Psoas muscle (tissue), 8 donors: Measurements from ENCODE around the gene NOTCH1. TPM values are rescaled to one million over a fixed set of nuclear protein-coding genes. Genes with fewer than 3 reads are reported as not detected.

Experiments used
- ATAC-seq, 4 donors: fragments of 200-7000 bp; cut with Tn5 transposase; one replicate each; pipeline ENCODE4 v1.9.1; 2020; ENCODE audit warnings: moderate library complexity in 3 of 4, mild to moderate bottlenecking in 2 of 4
- DNase-seq, 2 donors: peaks; one replicate each; pipeline ENCODE4 v3.0.0-alpha.2; 2020
- H3K27ac ChIP-seq: fragments of 200-600 bp; one replicate; pipeline ENCODE4 v1.8.0; 2022
- H3K27me3 ChIP-seq, 3 donors: fragments of 200-600 bp in 1 of 3; one replicate each; pipeline versions ENCODE4 v1.6.1 to v1.8.0; 2013 to 2022; ENCODE audit warnings: low read length in 2 of 3, mild to moderate bottlenecking in 2 of 3, moderate library complexity in 1 of 3; ENCODE audit not compliant: insufficient read depth in 3 of 3
- H3K36me3 ChIP-seq, 2 donors: fragments of 200-600 bp in 1 of 2; one replicate each; pipeline versions ENCODE4 v1.6.1 to v1.8.0; 2013 to 2022; ENCODE audit warnings: low read depth in 1 of 2, mild to moderate bottlenecking in 1 of 2, moderate library complexity in 1 of 2; ENCODE audit not compliant: insufficient read depth in 1 of 2
- H3K4me1 ChIP-seq: fragments of 200-600 bp; one replicate; pipeline ENCODE4 v1.8.0; 2022
- H3K4me3 ChIP-seq: fragments of 200-600 bp; one replicate; pipeline ENCODE4 v1.8.0; 2022; ENCODE audit warnings: mild to moderate bottlenecking
- H3K9me3 ChIP-seq: fragments of 200-600 bp; one replicate; pipeline ENCODE4 v1.8.0; 2022
- WGBS, 3 donors: extraction: QIAGEN DNeasy Blood & Tissue Kit; methylation state at CpG; one replicate each; pipeline versions ENCODE4 v1.1.6 to v1.1.7; 2013; 5-methylcytosine and 5-hydroxymethylcytosine counted together
- intact Hi-C, 2 donors: fragments of 100-400 bp; cut with DNase I; formaldehyde crosslinking; loops; one replicate each; pipeline versions ENCODE4 v1.11.0 to v1.14.2; 2022
- polyA plus RNA-seq, 3 donors: library from polyadenylated mRNA; stranded (reverse); fragments of 200-250 nt; gene quantifications; one replicate each; pipeline ENCODE4 v1.2.3, GENCODE V29; 2013
- total RNA-seq, 4 donors: library from RNA; stranded (reverse); fragmentation: NEBNext Ultra II Directional in 2 of 4; extraction: Animal tissue kit (Norgen Biotek cat#: 25700) in 2 of 4; gene quantifications; one replicate each; pipeline versions ENCODE4 v1.2.1 to v1.2.4, GENCODE V29; 2021 to 2023
- TF ChIP-seq, protein P1 (sequence below): fragments of 200-600 bp; IDR thresholded peaks from one replicate; pipeline ENCODE4 v1.8.0; 2022; ENCODE audit warnings: antibody characterized with exemption
- donor health status: healthy with polysubstance abuse.
- donor health status: DM: no; HTN: no; CAD: no; lungs with moderate emphysema.
- donor health status: Bipolar disorder and iron deficiency.
- donor health status: healthy.
- donor health status: DM: yes; HTN: yes; CAD: no.
- donor health status: DM: no; HTN: no; CAD: no.
- donor health status: DM: no; HTN: no; CAD: no.
- donor health status: DM: yes; HTN: yes; CAD: no.

Gene NOTCH1
- total and polyA plus RNA-seq, 7 donors = 1.8 to 15.4 (median 8.7) TPM

DNA sequence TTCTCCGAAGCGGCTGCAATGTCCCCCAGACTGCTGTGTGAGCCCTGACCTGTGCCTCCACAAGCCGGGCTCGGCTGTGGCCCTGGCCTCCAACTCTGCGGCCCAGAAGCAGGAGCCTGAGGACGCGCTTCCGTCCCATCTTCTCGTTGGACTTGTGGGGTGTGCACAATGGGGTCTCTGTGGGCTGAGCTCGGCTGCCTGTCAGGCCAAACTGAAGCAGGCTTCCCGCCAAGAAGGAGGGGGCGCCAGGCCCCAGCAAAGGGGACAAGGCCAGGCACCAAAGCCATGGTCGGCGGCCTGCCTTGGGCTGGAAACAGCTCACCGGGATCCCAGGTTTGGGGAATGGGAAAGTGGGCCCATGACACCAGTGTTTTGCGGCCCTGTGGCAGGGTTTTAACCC is 4.1 kb downstream of the NOTCH1 start:
- Histone ChIP-seq H3K4me3 (peak overlapping the region; percentile 12), H3K27ac (peak overlapping the region; percentile 0), H3K27me3 (no peaks in the 10 kb centered on the region), H3K9me3 (no peaks in the 10 kb centered on the region), H3K4me1 (peaks cover 8% of the 10 kb centered on the region), H3K36me3 (peaks cover 0 to 13% of the 10 kb centered on the region in 2 donors)
- DNase-seq (no peak), ATAC-seq (no peak)
- WGBS, 3 donors = 69 to 79% (median 76%) methylated on average over 16 of the region's 16 CpGs
- TF ChIP-seq, protein P1, sequence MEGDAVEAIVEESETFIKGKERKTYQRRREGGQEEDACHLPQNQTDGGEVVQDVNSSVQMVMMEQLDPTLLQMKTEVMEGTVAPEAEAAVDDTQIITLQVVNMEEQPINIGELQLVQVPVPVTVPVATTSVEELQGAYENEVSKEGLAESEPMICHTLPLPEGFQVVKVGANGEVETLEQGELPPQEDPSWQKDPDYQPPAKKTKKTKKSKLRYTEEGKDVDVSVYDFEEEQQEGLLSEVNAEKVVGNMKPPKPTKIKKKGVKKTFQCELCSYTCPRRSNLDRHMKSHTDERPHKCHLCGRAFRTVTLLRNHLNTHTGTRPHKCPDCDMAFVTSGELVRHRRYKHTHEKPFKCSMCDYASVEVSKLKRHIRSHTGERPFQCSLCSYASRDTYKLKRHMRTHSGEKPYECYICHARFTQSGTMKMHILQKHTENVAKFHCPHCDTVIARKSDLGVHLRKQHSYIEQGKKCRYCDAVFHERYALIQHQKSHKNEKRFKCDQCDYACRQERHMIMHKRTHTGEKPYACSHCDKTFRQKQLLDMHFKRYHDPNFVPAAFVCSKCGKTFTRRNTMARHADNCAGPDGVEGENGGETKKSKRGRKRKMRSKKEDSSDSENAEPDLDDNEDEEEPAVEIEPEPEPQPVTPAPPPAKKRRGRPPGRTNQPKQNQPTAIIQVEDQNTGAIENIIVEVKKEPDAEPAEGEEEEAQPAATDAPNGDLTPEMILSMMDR = no peak
- intact Hi-C loops = loop anchor here in 1 of 2 donors (5.0 kb wide), 1 partner anchor 76 kb away; no protein-coding TSS in a partner anchor

DNA sequence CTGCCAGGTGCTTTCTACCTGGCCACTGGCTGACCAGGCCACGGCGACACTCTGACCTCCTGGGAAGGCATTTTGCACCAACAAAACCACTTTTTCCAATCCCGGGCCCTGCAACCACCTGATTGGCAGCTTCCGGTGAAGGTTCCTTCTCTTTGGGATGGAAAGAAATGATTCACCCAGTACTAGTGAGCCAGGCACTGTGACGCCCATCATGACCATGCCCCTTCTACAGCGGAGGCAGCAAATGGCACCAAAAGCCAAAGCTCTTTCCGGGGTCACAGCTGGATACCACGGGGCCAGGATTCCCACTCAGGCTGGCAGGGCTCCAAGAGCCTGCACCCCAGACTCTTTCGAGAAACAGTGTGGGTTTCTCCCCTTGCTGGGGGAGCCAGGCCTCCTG is 4.7 kb downstream of the NOTCH1 start:
- Histone ChIP-seq H3K9me3 (no peaks in the 10 kb centered on the region), H3K27ac (peak overlapping the region; percentile 0), H3K4me1 (peaks cover 3% of the 10 kb centered on the region), H3K4me3 (peak overlapping the region; percentile 51), H3K27me3 (no peaks in the 10 kb centered on the region), H3K36me3 (peaks cover 0 to 13% of the 10 kb centered on the region in 2 donors)
- ATAC-seq (no peak), DNase-seq (no peak)
- 64 to 76% (median 70%) methylated on average over 9 of the region's 9 CpGs for WGBS, 3 donors
- intact Hi-C loops = loop anchor here in 1 of 2 donors (5.0 kb wide), 1 partner anchor 76 kb away; no protein-coding TSS in a partner anchor
- TF ChIP-seq, protein P1 = no peak

DNA sequence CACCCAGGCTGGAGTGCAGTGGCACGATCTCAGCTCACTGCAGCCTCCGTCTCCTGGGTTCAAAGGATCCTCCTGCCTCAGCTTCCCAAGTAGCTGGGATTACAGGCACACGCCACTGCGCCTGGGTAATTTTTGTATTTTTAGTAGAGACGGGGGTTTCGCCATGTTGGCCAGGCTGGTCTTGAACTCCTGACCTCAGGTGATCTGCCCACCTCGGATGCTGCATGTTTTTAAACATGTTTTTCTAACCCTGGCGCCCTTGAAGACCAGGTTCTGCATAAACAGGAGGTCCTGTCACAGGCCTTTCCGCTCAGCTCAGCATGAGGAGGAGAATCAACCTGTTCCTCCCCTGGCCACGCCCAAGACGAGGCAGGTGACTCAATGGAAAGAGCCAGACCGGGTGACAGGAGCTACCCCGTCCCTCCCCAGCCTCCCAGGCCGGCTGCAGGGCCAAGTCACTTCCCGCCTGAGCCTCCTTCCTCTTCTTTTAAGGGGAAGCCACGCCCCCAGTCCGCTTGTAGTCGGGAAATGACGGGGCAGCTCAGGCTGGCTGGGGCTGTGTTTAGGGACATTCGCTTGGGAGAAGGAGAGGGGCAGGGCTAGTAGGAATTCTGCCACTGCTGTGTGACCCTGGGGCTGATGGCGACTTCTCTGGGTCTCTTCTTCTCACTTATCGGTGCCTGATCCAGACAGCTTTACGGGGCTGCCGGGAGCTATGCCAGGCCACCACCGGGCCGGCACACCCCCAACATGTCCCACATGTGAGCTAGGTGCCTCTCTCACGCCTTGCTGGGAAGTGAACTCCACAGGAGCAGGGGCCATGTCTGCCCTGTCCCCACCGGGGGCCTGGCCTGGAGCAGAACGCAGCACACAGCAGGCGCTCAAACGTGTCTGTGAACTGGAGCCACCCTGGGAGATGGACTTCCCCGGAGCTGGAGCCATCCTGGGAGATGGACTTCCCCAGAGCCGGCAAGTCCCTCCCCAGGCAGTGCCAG is 6.1 kb downstream of the NOTCH1 start:
- intact Hi-C loops = loop anchor here in 1 of 2 donors (5.0 kb wide), 1 partner anchor 78 kb away; no protein-coding TSS in a partner anchor
- H3K36me3 ChIP-seq = peaks cover 0 to 13% of the 10 kb centered on the region in 2 donors
- ATAC-seq = peak; percentile 40 to 68 (median 53)

DNA sequence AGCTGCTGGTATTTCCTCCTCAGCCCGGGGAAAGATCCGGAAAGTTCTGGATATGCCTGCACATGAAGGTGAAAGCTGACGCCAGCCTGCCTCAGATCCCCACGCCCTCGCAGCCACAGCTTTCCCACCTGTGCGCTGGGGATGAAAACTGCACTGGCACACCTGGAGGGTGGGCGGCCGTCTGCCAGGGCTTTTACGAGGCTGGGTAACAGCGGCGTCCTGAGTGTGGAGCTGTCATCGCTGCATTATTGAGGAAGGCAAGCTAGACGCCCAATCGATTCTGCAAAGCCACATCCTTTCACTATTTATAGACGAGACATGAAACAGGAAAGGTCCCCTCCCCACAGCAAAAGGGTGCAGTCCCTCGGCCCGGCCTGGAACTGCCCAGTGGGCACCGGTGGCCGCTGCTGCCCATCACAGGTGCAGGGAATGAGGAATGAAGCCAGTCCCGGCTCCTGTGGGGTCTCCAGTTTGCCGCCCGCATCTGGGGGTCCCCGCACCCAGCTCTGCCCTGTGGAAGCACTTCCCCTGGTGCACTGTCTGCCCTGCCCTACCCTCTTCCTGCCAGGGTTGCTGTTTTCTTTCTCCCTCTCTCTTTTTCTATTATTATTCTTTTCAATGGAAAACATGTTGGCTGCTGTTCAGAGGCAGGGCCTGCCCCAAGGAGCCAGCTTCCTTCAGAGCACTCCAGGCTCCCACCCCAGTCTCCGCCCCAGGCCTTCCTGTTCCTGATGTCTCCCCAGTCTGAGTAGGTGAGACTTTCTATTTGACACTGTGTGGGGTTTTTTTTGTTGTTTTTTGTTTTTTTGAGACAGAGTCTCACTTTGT is 7.0 kb downstream of the NOTCH1 start:
- peak overlapping the region; percentile 71 for H3K27ac ChIP-seq
- peaks cover 0 to 16% of the 10 kb centered on the region in 2 donors for H3K36me3 ChIP-seq
- DNase-seq = no peak

More for the DNA sequence above, 6.1 kb downstream of the NOTCH1 start:
- peaks cover 2% of the 10 kb centered on the region for H3K4me1 ChIP-seq
- no peaks in the 10 kb centered on the region for H3K27me3 ChIP-seq
- peak; percentile 85 to 90 for DNase-seq
- WGBS, 3 donors = 65 to 71% (median 70%) methylated on average over 33 of the region's 33 CpGs
- H3K27ac ChIP-seq = peak overlapping the region; percentile 71
- peak overlapping the region; percentile 51 for H3K4me3 ChIP-seq
- H3K9me3 ChIP-seq = no peaks in the 10 kb centered on the region
- TF ChIP-seq, protein P1 = no peak

More for the DNA sequence above, 7.0 kb downstream of the NOTCH1 start:
- Histone ChIP-seq H3K4me3 (peak overlapping the region; percentile 51), H3K9me3 (no peaks in the 10 kb centered on the region), H3K27me3 (no peaks in the 10 kb centered on the region), H3K4me1 (peaks cover 2% of the 10 kb centered on the region)
- TF ChIP-seq, protein P1 = no peak
- ATAC-seq = peak in 1 of 4 donors; percentile 41
- intact Hi-C loops = no loop called here
- WGBS, 3 donors = 61 to 73% (median 72%) methylated on average over 23 to 24 of the region's 24 CpGs
